Cardiac muscle cell (in vitro differentiated cells and primary cell): ENCODE measurements around the gene ANGEL2. TPM values are rescaled to one million over a fixed set of nuclear protein-coding genes. Genes with fewer than 3 reads are reported as not detected.
"Not testable (repeated sequence)": the region's sequence is repeated elsewhere in the genome, so short reads cannot be mapped to it uniquely, and the experiment has no call there.

Source experiments
- DNase-seq, 2 donors: peaks; one replicate each; pipeline versions ENCODE4 v3.0.0 to v3.0.0-alpha.2; 2010 to 2017; ENCODE audit warnings: low read depth in 1 of 2, low spot score in 1 of 2
- H3K27ac ChIP-seq: fragments of 200-600 bp; sonication (generic); 2 replicates; pipeline ENCODE4 v1.5.1; 2016
- H3K27me3 ChIP-seq: fragments of 200-600 bp; sonication (generic); 2 replicates; pipeline ENCODE4 v1.6.0; 2016; ENCODE audit warnings: control low read depth
- H3K36me3 ChIP-seq: fragments of 200-600 bp; sonication (generic); 2 replicates; pipeline ENCODE4 v1.5.1; 2016; ENCODE audit warnings: control low read depth
- H3K4me1 ChIP-seq: fragments of 200-600 bp; sonication (generic); 2 replicates; pipeline ENCODE4 v1.8.1; 2017; ENCODE audit warnings: low read depth, mild to moderate bottlenecking, mixed run types
- H3K4me3 ChIP-seq: fragments of 200-600 bp; sonication (generic); 2 replicates; pipeline ENCODE4 v1.5.1; 2016; ENCODE audit warnings: mild to moderate bottlenecking
- H3K9me3 ChIP-seq: fragments of 200-600 bp; sonication (generic); 2 replicates; pipeline ENCODE4 v1.5.1; 2017; ENCODE audit warnings: low read depth, mild to moderate bottlenecking, control low read depth
- CTCF ChIP-seq: IDR thresholded peaks from 2 replicates; pipeline ENCODE4 v1.5.1; 2012; ENCODE audit warnings: low read depth, mild to moderate bottlenecking, low read length
- polyA plus RNA-seq: library from polyadenylated mRNA; unstranded; fragments of >200 nt; fragmentation: Nextera tagmentation; extraction: Ambion mirVana; gene quantifications from 2 replicates; pipeline ENCODE4 v1.2.1, GENCODE V29; 2016
- total RNA-seq: library from RNA; depleted of rRNA; stranded (reverse); fragments of >200 nt; gene quantifications from 2 replicates; pipeline ENCODE4 v1.2.3, GENCODE V29; 2016

Gene ANGEL2
- total and polyA plus RNA-seq, 2 experiments from 2014 or later: 25.1 to 41.2 TPM

DNA sequence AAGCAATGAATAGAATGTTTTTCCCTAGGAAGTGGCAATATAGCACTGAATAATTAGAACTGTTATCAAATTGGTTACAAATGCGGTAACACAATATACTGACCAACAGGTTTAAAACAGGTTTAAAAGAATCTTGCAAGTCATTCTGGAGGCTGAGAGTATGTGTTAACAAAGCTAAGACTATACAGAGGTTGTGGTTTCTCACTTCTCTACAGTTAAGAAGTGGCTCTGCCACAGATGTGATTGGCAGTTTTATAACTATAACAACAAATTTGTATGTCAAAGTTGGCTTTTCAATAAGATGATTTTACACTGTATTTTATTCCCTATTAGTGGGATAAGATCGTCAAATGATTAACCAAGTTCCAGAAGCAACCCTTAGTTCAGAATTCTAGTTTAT is 7.1 kb downstream of the ANGEL2 start:
- DNase-seq: no peak
- H3K27ac ChIP-seq: no peak overlapping the region
- no peak for TF ChIP-seq CTCF
- H3K36me3 ChIP-seq: peaks cover 24% of the 10 kb centered on the region
- no peaks in the 10 kb centered on the region for H3K4me1 ChIP-seq
- no peaks in the 10 kb centered on the region for H3K27me3 ChIP-seq
- no peak overlapping the region for H3K4me3 ChIP-seq
- H3K9me3 ChIP-seq: no peaks in the 10 kb centered on the region

DNA sequence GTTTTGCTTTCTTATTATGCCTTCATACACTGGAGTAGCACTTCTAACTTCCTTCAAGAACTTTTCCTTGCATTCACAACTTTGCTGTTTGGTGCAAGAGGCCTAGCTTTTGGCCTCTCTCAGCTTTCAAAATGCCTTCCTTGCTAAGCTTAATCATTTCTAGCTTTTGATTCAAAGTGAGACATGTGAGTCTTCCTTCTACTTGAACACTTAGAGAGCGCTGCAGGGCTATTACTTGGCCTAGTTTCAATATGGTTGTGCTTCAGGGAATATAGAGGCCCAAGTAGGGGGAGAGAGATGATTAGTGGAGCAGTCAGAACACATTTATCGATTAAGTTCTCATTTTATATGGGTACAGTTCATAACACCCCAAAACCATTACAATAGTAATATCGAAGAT is 12.4 kb downstream of the ANGEL2 start:
- TF ChIP-seq CTCF: no peak
- Histone ChIP-seq H3K27me3 (no peaks in the 10 kb centered on the region), H3K36me3 (peaks cover 47% of the 10 kb centered on the region), H3K4me3 (no peak overlapping the region), H3K27ac (no peak overlapping the region), H3K4me1 (no peaks in the 10 kb centered on the region), H3K9me3 (no peaks in the 10 kb centered on the region)
- DNase-seq: no peak

GRCh38 chr1:212994926-212995325 is 20.7 kb downstream of the ANGEL2 start:
- no peak for TF ChIP-seq CTCF
- Histone ChIP-seq H3K36me3 (peaks cover 32% of the 10 kb centered on the region), H3K27ac (no peak overlapping the region)

DNA sequence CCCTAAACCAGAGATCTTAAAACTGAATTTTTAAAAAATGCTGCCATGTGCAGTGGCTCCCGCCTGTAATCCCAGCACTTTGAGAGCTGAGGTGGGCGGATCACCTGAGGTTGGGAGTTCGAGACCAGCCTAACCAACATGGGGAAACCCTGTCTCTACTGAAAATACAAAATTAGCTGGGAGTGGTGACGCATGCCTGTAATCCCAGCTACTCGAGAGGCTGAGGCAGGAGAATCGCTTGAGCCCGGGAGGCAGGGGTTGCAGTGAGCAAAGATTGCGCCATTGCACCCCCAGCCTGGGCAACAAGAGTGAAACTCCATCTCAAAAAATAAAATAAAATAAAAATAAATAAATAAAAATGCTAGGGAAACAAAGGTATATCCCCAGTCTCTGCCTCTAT is 21.7 kb downstream of the ANGEL2 start:
- not testable (repeated sequence) for H3K4me1 ChIP-seq, H3K9me3 ChIP-seq, DNase-seq, H3K4me3 ChIP-seq, H3K27me3 ChIP-seq, H3K27ac ChIP-seq
- peaks cover 28% of the 10 kb centered on the region for H3K36me3 ChIP-seq

More at GRCh38 chr1:212994926-212995325, 20.7 kb downstream of the ANGEL2 start:
- Histone ChIP-seq H3K4me1 (no peaks in the 10 kb centered on the region), H3K27me3 (no peaks in the 10 kb centered on the region), H3K4me3 (no peak overlapping the region), H3K9me3 (no peaks in the 10 kb centered on the region)
- DNase-seq: no peak

DNA sequence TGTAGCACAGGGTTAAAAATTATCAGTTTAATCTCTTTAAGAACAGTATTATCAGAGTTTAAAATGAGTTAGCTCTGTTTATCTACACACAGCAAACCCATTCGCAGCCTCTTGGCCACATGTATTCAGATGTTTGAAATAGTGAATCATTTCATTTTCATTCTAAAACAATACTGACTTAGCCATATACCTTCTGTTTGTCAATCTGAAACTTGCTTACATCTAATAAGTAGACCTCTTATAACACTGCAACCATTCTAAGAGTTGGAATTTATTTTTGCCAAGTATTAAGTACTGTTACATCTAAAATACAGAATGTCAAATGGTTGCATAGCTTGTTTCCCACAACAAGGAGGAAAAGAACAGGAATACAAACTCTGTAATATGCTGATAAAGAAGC is 25.4 kb downstream of the ANGEL2 start:
- peaks cover 18% of the 10 kb centered on the region for H3K36me3 ChIP-seq
- peak overlapping the region; percentile 50 for H3K27ac ChIP-seq

More for the DNA sequence above, 25.4 kb downstream of the ANGEL2 start:
- TF ChIP-seq CTCF: no peak
- Histone ChIP-seq H3K4me3 (no peak overlapping the region), H3K4me1 (no peaks in the 10 kb centered on the region), H3K27me3 (no peaks in the 10 kb centered on the region), H3K9me3 (no peaks in the 10 kb centered on the region)
- DNase-seq: no peak
